ENCODE data around the gene ERCC1. TPM values are rescaled to one million over a fixed set of nuclear protein-coding genes. Genes with fewer than 3 reads are reported as not detected.

ERCC1 gene
- total RNA-seq, 3 donors from 2014 or later (not counting 1 experiment from before 2014, with no cell fraction given) = 46.8 to 55.2 (median 48.2) TPM

GRCh38 chr19:45460807-45461347 lies 37.2 kb upstream of the ERCC1 start:
- H3K36me3 ChIP-seq (ENCODE audit: control insufficient read depth, insufficient read depth, low read length) = no peaks in the 10 kb centered on the region
- Mint-ChIP-seq H3K27ac (peak overlapping the region in 1 of 2 donors; percentile 41), H3K36me3 (no peaks in the 10 kb centered on the region), H3K4me1 (peaks cover 11 to 24% of the 10 kb centered on the region in 2 donors), H3K4me3 (no peak overlapping the region), H3K9me3 (no peaks in the 10 kb centered on the region), H3K27me3 (ENCODE audit: low read depth in 2 of 2) (peaks cover 0 to 4% of the 10 kb centered on the region in 2 donors)
- WGBS (ENCODE audit: insufficient coverage) = 59% methylated on average over 8 of the region's 8 CpGs
- H3K27ac ChIP-seq (ENCODE audit: low read length) = no peak overlapping the region
- no peaks in the 10 kb centered on the region for H3K27me3 ChIP-seq (ENCODE audit: control insufficient read depth, insufficient read depth, low read length)
- ATAC-seq = no peak
- no peak overlapping the region for H3K4me3 ChIP-seq (ENCODE audit: low read length)
- DNase-seq = no peak
- no peaks in the 10 kb centered on the region for H3K9me3 ChIP-seq (ENCODE audit: control insufficient read depth, insufficient read depth, low read length)
- peaks cover 12% of the 10 kb centered on the region for H3K4me1 ChIP-seq (ENCODE audit: control insufficient read depth, insufficient read depth, low read length)
- no peak for TF ChIP-seq CTCF (IDR thresholded peaks at IDR 0.05)
- intact Hi-C loops (cut with micrococcal nuclease) = no loop called here

DNA sequence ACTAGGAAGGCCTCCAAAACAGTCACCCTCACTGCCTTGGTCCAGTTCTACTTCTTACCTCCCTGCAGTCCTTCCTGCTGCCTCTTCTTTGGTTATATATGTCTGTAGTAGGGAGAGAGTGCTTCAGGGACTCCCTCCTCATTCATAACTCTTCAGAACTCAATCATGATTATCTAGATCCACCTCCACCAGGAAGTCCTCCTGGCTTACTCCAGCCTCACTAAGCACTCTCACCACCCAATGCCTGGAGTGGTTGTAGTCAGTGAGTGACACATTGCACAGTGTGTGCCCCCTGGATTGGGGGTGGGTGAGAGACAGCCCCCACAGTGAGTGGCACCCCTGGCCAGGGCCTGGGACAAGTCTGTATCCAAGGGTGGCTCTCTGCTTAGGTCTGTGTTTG lies 34.1 kb upstream of the ERCC1 start:
- intact Hi-C loops (cut with micrococcal nuclease) = loop anchor here (10.0 kb wide), 1 partner anchor 187 kb away; no protein-coding TSS in a partner anchor
- peaks cover 23% of the 10 kb centered on the region for H3K4me1 ChIP-seq (ENCODE audit: control insufficient read depth, insufficient read depth, low read length)
- no peaks in the 10 kb centered on the region for H3K36me3 ChIP-seq (ENCODE audit: control insufficient read depth, insufficient read depth, low read length)
- Mint-ChIP-seq H3K36me3 (no peaks in the 10 kb centered on the region), H3K4me3 (no peak overlapping the region), H3K27ac (peak overlapping the region; percentile 48 to 64), H3K27me3 (ENCODE audit: low read depth in 2 of 2) (peaks cover 0 to 4% of the 10 kb centered on the region in 2 donors), H3K4me1 (peaks cover 26 to 36% of the 10 kb centered on the region in 2 donors), H3K9me3 (no peaks in the 10 kb centered on the region)
- DNase-seq (no peak), ATAC-seq (no peak)
- TF ChIP-seq CTCF (IDR thresholded peaks at IDR 0.05) = no peak
- H3K9me3 ChIP-seq (ENCODE audit: control insufficient read depth, insufficient read depth, low read length) = no peaks in the 10 kb centered on the region
- no peak overlapping the region for H3K27ac ChIP-seq (ENCODE audit: low read length)
- H3K4me3 ChIP-seq (ENCODE audit: low read length) = no peak overlapping the region
- H3K27me3 ChIP-seq (ENCODE audit: control insufficient read depth, insufficient read depth, low read length) = no peaks in the 10 kb centered on the region

- WGBS (ENCODE audit: insufficient coverage) = no CpG with 5 or more reads among the region's 2 CpGs
- Histone ChIP-seq H3K4me1 (ENCODE audit: control insufficient read depth, insufficient read depth, low read length) (peaks cover 34% of the 10 kb centered on the region), H3K27me3 (ENCODE audit: control insufficient read depth, insufficient read depth, low read length) (no peaks in the 10 kb centered on the region), H3K36me3 (ENCODE audit: control insufficient read depth, insufficient read depth, low read length) (no peaks in the 10 kb centered on the region), H3K9me3 (ENCODE audit: control insufficient read depth, insufficient read depth, low read length) (no peaks in the 10 kb centered on the region), H3K4me3 (ENCODE audit: low read length) (no peak overlapping the region), H3K27ac (ENCODE audit: low read length) (peak overlapping the region; percentile 74)
- TF ChIP-seq CTCF (IDR thresholded peaks at IDR 0.05) = no peak
- intact Hi-C loops (cut with micrococcal nuclease) = loop anchor here (1.0 to 10.0 kb wide), 2 partner anchors 11 to 188 kb away; partner anchors contain the start of gene FOSB
- H3K36me3 Mint-ChIP-seq = no peaks in the 10 kb centered on the region
- ATAC-seq (no peak), DNase-seq (no peak)
- no peaks in the 10 kb centered on the region for H3K9me3 Mint-ChIP-seq
- H3K27ac Mint-ChIP-seq = peak overlapping the region; percentile 92 to 98
- peaks cover 36 to 47% of the 10 kb centered on the region in 2 donors for H3K4me1 Mint-ChIP-seq
- peaks cover 0 to 4% of the 10 kb centered on the region in 2 donors for H3K27me3 Mint-ChIP-seq (ENCODE audit: low read depth in 2 of 2)
- H3K4me3 Mint-ChIP-seq = peak overlapping the region; percentile 47
Measured at GRCh38 chr19:45456500-45456815, 32.7 kb upstream of the ERCC1 start.
